Activated CD4-positive, alpha-beta T cell treated with anti-CD3 and anti-CD28 coated beads for 48 hours (primary cell): Measurements from ENCODE around the gene NCAM1.
A peak's percentile ranks its signal among the peaks of the same experiment; 100 is the strongest.
"Not testable (repeated sequence)": the region's sequence is repeated elsewhere in the genome, so short reads cannot be mapped to it uniquely, and the experiment has no call there.

Experiments
- DNase-seq: peaks from one replicate; pipeline ENCODE4 v3.0.0-alpha.2; 2020

NCAM1 gene

DNA sequence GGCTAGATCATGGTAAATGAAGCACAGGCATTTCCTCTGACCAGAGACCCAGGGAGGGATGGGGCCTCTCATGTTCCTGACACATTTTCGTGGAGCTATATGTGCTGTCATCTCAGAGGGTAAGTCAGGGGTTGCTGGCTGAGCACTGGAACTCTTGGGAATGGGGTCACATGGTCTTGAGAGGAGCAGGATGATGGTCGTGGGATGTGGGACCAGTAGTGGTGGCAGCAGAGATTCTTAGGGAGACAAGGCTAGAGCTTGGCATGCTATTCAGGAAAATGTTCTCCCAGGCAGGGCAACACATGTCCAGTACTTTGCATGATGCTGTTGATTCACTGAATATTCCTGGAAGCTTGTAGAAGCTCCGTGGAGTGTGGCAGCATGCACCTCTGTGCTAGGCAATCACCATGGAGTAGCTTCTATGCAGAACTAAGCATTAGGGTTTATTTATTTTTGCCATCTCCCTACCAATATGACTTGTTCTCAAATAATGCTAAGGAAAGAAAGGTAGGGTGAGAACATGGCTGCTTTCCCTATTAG is 321.7 kb downstream of the NCAM1 start:
- DNase-seq: no peak

- DNase-seq: no peak
These were observed 322.7 kb downstream of the NCAM1 start for GRCh38 chr11:113283881-113284280.

DNA sequence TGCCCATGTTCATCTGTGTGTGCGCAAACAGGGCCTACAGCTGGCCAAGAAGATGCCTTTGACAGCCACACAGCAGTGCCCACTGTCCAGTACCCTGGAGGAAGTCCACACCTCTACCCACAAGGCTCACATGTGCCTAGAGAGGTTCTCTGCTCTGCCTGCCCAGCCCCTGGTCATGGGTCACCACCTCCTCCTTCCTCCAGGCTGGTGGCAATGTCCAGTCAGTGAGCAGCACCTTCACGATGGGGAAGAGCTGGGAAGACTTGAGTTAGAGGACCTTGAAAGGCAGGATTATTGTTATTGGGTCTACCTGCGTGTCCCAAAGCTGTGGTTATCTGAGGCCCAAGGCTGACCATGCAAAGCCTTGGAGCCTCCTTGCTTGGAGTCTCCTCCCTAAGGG is 324.8 kb downstream of the NCAM1 start:
- DNase-seq: no peak

GRCh38 chr11:113286509-113287497 is 325.6 kb downstream of the NCAM1 start:
- DNase-seq: no peak

DNA sequence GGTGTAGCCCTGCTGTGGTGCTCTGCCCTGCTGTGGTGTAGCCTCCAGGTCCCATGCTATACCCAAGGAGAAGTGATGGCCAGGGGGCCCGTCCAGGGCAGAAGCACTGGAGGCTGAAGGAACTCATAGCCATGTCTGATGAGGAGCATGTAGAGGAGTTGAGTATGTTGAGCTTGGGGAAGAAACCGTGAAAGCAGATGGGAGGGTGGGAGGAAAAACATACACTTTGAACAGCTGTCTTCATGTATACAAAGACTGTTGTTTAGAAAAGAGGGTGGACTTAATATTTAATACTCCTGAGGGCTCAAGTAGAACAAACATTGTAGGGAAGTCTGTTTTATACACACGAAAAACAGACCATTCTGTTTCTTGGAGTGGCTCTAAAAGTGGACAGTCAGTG is 326.6 kb downstream of the NCAM1 start:
- no peak for DNase-seq

DNA sequence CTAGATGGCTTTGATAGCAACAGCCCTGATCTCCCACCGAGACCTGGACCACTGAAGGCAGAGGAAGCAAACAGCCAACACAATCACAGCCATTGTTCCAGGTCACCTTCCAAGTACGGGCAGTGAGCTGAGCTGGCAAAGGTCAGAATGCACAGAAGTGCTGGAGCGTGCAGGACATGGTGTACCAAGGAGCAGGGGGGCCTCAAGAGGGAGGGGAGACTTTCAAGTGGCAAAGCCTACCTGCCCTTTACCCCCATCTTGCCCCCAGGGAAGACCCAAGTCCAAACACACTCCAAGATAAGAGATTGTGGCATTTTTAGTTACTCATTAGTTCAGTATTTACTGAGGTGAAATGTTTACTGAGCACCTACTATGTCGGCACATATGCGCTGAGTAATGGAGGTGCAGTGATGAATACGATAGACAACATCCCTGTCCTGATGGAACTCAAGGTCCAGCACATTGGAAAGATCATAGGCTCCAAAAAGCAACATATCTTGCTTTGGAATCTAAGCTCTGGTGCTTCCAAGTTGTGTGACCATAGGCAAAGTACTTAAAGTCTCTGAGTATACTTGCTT is 327.2 kb downstream of the NCAM1 start:
- DNase-seq: no peak

- peak; percentile 78 for DNase-seq
These were observed 328.4 kb downstream of the NCAM1 start for GRCh38 chr11:113289431-113290187.

- DNase-seq: no peak
These were observed 332.7 kb downstream of the NCAM1 start for GRCh38 chr11:113293936-113294335.

DNA sequence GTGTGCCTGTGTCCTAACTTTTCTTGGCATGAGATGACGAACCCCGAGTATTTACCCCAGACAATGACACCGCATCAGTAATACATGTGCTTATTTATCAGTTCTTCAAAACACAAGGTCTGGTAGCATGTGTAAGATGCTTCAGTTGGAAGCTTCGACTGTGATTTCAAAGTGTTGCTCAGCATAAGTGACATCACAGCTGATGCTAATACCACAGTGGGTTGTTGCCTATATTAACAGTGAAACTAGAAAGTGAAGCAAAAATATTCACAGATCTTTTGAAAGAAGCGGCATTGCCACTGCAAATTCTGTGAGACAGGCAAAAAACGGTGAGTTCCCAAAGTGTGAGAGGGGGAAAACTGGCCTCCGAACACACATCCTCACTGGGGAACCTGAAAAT is 334.8 kb downstream of the NCAM1 start:
- DNase-seq: no peak

- no peak for DNase-seq
These were observed 335.4 kb downstream of the NCAM1 start for GRCh38 chr11:113296447-113297205.

GRCh38 chr11:113298496-113298895 is 337.3 kb downstream of the NCAM1 start:
- DNase-seq: not testable (repeated sequence)

DNA sequence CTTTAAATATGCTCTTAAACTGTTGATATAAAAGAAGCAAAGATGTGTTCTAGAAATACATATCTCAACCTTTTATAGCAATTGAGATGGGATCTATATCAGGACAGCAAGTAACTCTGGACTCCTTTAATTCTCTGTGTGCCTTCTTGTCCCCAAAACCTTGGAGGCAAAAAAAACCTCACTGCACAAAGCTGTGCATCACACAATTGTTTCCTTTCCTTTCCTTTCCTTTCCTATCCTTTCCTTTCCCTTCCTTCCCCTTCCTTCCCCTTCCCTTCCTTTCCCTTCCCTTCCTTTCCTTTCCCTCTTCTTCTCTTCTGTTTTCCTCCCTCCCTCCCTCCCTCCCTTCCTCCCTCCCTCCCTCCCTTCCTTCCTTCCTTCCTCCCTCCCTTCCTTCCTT is 343.7 kb downstream of the NCAM1 start:
- DNase-seq: no peak

DNA sequence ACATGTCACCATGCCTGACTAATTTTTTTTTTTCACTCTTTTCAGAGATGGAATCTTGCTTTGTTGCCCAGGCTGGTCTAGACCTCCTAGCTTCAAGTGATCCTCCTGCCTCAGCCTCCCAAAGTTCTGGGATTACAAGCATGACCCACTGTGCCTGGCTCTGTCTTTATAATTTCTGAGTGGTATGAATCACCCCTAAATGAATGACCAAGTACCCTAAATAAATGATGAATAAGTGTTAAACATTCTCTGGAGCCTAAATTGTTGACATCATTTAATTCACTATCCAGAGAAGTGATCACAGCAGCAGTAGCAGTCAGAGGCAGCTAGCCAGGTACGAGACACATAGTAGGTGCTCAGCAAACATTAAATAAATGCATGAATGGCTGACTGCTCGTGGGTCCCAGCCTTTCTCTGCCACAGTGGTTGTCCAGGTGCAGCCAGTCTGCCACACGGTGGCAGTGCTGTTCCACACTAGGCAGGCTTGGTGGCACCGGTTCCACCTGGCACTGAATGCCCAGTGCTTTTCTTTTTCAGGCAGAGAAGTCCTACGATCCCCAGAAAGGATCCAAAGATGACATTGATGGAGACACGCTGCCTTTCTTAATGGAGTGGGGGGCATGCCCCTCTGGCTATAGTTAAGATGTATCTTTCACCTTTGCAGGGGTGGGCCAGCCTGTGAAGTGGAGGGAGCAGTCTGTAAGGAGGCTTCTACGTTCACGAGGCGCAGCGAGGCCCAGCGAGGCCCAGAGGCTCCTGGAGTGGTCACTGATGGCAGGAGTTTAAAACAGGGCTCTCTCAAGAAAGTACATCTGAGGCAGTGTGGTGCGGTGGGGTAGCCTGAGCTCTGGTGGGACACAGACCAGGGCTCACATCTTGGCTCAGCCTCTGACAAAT is 344.5 kb downstream of the NCAM1 start:
- peak; percentile 82 for DNase-seq

DNA sequence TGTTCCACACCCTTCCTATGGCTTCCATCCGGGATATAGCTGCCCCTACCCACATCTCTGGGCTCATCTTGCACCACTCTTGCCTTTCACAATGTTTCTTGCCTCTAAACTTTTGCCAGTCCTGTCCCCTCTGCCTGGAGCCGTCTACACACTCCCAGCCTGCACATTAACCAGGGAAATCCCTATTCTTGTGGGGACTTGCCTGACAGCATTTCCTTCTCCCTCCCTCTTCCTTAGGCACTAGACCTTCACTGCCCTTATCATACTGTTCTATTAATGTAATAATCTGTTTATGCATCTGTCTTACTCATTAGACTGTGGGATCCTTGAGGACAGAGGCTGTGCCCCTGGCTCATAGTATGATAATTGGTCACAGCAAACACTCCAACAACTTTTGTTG is 347.4 kb downstream of the NCAM1 start:
- no peak for DNase-seq

DNA sequence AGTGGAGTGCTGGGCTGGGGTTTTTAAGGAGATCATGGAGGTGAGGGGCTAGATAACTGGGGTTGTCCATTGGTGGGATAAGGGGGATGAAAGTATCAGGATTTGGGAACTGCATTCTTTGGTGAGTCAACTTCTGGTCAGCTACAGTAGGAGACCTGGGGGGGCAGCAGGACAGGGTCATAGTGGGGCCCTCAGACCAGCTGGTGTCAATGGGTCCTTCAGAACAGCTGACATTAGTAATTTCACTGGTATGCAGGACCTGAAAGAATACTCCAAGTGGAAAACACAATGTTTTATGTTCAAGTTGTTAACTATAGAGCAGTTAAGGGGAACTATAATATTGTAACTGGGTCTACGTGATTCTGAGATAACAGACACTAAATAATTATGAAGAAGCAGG is 350.3 kb downstream of the NCAM1 start:
- no peak for DNase-seq

DNA sequence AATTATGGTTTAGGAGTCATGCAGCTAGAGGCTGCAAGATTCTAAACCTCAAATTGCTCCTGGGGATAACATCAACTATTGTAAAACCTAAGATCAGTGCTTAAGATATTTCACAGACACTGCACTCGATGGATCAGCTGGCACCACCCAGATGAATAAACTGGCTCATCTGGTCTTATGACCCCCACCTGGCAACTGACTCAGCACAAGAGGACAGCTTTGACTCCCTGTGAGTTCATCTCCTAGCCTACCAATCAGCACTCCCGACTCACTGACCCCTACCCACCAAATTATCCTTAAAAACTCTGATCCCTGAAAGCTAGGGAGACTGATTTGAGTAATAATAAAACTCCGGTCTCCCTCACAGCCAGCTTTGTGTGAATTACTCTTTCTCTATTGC is 352.4 kb downstream of the NCAM1 start:
- DNase-seq: peak; percentile 24

GRCh38 chr11:113314065-113314388 is 352.8 kb downstream of the NCAM1 start:
- no peak for DNase-seq

GRCh38 chr11:113314389-113315301 is 353.4 kb downstream of the NCAM1 start, which contains the start of gene TTC12:
Gene TTC12 (plus strand): TSS chr11:113314583. CDS start chr11:113316258, 1,675 bp downstream.
- DNase-seq: peak; percentile 95

DNA sequence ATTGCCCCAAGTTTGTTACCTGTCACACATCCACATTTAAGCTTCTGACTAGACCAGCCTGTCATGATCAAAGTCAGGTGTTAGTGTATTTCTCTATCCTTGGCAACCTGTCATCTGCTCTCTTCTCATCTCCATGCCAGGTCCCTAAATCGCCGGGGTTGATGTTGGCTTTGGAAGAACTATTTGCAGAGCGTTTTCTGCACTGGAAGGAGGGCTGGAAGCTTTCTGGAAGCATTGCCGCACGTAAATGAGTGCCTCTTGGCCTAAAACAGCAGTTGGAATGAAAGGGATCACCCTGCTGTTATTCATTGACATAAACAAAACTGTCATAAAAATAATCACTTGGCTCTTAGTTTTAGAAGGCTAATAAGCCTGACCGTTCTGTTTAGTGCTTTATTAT is 354.6 kb downstream of the NCAM1 start:
- no peak for DNase-seq

DNA sequence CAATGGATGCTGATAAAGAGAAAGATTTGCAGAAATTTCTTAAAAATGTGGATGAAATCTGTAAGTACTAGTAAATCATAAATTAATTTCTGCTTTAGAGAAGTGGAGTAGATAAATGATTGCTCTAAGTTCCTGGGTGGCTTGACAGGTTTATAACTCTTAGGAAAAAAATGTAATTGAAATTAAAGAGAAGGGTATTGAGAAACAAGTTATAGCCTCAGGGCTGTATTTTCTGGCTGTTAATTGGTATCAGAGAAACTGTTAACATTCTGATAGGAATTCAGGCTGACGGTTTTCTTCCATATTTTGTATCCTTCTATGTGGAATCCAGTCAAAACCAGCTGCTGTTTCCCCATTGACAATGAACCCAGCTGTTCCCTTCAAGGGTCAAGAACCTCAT is 355.0 kb downstream of the NCAM1 start:
- DNase-seq: no peak
